Chondrocyte (in vitro differentiated cells): ENCODE data around the gene TTC1. TPM values are rescaled to one million over a fixed set of nuclear protein-coding genes. Genes with fewer than 3 reads are reported as not detected.

Experiments used
- DNase-seq: peaks from one replicate; pipeline ENCODE4 v3.0.0; 2021; ENCODE audit warnings: mixed read lengths, low spot score
- H3K27ac Mint-ChIP-seq: one replicate; pipeline ENCODE4 v1.8.0; 2021; ENCODE audit warnings: mild to moderate bottlenecking, moderate library complexity, mixed read lengths; ENCODE audit not compliant: unreplicated experiment
- H3K27me3 Mint-ChIP-seq: 2 replicates; pipeline ENCODE4 v1.8.0; 2021; ENCODE audit warnings: low read depth, mixed read lengths
- H3K36me3 Mint-ChIP-seq: 2 replicates; pipeline ENCODE4 v1.8.0; 2021; ENCODE audit warnings: low read depth, mixed read lengths
- H3K4me1 Mint-ChIP-seq: 2 replicates; pipeline ENCODE4 v1.8.0; 2021; ENCODE audit warnings: low read depth, mild to moderate bottlenecking, mixed read lengths
- H3K4me3 Mint-ChIP-seq: one replicate; pipeline ENCODE4 v1.8.0; 2021; ENCODE audit warnings: mild to moderate bottlenecking, moderate library complexity, mixed read lengths; ENCODE audit not compliant: unreplicated experiment
- H3K9me3 Mint-ChIP-seq: 2 replicates; pipeline ENCODE4 v1.8.0; 2021; ENCODE audit warnings: low read depth, mixed read lengths
- total RNA-seq: library from RNA; stranded (reverse); gene quantifications from 3 replicates; pipeline ENCODE4 v1.2.1, GENCODE V29; 2021
- TF ChIP-seq, protein P1 (sequence below): fragments of 200-600 bp; sonication (generic); IDR thresholded peaks from 2 replicates; pipeline ENCODE4 v1.5.0; 2021; ENCODE audit warnings: antibody characterized with exemption, mild to moderate bottlenecking, moderate library complexity

The TTC1 gene
- total RNA-seq, 1 donor from 2014 or later: 41.1 TPM

DNA sequence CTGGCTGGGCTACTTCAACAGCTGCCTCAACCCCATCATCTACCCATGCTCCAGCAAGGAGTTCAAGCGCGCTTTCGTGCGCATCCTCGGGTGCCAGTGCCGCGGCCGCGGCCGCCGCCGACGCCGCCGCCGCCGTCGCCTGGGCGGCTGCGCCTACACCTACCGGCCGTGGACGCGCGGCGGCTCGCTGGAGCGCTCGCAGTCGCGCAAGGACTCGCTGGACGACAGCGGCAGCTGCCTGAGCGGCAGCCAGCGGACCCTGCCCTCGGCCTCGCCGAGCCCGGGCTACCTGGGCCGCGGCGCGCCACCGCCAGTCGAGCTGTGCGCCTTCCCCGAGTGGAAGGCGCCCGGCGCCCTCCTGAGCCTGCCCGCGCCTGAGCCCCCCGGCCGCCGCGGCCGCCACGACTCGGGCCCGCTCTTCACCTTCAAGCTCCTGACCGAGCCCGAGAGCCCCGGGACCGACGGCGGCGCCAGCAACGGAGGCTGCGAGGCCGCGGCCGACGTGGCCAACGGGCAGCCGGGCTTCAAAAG is 36.9 kb upstream of the TTC1 start:
- H3K36me3 Mint-ChIP-seq: no peaks in the 10 kb centered on the region
- no peaks in the 10 kb centered on the region for H3K9me3 Mint-ChIP-seq
- no peak for DNase-seq
- H3K27ac Mint-ChIP-seq: no peak overlapping the region
- TF ChIP-seq, protein P1, sequence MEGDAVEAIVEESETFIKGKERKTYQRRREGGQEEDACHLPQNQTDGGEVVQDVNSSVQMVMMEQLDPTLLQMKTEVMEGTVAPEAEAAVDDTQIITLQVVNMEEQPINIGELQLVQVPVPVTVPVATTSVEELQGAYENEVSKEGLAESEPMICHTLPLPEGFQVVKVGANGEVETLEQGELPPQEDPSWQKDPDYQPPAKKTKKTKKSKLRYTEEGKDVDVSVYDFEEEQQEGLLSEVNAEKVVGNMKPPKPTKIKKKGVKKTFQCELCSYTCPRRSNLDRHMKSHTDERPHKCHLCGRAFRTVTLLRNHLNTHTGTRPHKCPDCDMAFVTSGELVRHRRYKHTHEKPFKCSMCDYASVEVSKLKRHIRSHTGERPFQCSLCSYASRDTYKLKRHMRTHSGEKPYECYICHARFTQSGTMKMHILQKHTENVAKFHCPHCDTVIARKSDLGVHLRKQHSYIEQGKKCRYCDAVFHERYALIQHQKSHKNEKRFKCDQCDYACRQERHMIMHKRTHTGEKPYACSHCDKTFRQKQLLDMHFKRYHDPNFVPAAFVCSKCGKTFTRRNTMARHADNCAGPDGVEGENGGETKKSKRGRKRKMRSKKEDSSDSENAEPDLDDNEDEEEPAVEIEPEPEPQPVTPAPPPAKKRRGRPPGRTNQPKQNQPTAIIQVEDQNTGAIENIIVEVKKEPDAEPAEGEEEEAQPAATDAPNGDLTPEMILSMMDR: no peak
- peaks cover 13% of the 10 kb centered on the region for H3K27me3 Mint-ChIP-seq
- H3K4me3 Mint-ChIP-seq: no peak overlapping the region
- H3K4me1 Mint-ChIP-seq: peaks cover 28% of the 10 kb centered on the region

DNA sequence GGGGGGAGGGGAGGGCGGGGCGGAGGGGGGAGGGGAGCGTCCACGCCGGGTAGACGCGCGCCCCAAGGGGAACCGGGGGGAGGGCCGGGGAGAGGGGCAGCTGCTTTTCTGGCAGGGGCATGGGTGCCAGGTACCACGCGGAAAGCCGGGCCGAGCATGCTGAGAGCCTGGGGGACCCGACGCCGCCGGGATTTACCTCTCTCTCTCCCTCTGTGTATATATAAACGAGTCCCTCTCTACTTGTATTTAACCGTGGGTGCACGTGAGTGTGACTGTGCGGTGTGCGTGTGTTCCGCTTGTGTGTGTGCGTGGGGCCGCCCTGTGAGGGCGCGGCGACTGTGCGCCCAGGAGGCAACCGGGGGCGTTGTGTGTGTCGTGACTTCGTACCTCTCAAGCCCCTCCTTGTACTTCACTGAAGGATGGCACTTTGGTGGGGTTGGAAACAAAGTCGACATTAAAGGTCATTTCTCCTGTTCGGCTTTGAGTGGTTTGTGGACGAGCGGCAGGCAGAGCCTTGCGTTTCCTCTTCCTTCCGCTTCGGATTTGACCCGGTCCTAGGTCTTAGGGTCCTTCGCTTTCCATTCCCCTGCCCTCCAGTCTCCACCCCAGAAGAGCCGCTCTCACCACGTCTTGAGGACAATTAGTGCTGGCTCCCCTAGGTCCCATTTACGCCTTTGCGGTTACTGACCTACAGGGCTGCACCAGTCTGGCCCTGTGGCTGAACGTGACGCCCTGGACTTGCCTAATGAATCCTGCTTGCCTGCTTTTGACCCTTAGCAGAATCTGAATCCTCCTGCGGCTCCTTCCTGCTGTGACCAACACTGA is 36.2 kb upstream of the TTC1 start:
- Mint-ChIP-seq H3K27ac (no peak overlapping the region), H3K36me3 (no peaks in the 10 kb centered on the region), H3K27me3 (peaks cover 13% of the 10 kb centered on the region), H3K4me3 (peak overlapping the region; percentile 69), H3K4me1 (peaks cover 29% of the 10 kb centered on the region), H3K9me3 (no peaks in the 10 kb centered on the region)
- TF ChIP-seq, protein P1: no peak
- DNase-seq: peak; percentile 54

DNA sequence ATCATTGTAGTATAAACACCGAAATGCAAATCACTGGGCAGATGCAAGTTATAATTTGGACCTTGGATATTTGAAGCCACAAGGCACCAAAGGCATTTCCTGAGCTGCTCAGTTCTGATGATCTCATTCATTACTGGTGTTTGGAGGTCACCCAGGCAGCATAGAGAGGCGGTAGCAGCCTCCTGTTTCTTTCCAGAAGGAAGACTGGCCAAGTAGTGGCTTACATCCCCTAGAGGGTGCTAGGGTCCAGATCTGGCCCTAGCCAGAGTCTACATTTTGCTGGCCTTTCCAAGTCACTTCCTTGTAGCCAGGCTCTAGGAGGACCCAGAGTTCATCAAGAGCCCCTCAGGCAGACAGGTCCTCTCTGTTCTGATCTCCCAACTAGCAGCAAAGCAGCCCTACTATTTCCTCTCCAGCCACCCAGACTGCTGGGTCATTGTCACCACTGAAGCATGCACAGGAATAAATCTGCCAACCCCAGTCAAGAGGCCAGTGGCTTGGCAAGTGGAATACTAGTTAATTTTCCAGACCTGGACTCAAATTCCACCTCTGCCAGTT is 33.4 kb upstream of the TTC1 start:
- Mint-ChIP-seq H3K4me1 (peaks cover 29% of the 10 kb centered on the region), H3K36me3 (no peaks in the 10 kb centered on the region), H3K4me3 (no peak overlapping the region), H3K27ac (peak overlapping the region; percentile 69), H3K9me3 (no peaks in the 10 kb centered on the region), H3K27me3 (peaks cover 24% of the 10 kb centered on the region)
- TF ChIP-seq, protein P1: peak; percentile 72
- DNase-seq: no peak

DNA sequence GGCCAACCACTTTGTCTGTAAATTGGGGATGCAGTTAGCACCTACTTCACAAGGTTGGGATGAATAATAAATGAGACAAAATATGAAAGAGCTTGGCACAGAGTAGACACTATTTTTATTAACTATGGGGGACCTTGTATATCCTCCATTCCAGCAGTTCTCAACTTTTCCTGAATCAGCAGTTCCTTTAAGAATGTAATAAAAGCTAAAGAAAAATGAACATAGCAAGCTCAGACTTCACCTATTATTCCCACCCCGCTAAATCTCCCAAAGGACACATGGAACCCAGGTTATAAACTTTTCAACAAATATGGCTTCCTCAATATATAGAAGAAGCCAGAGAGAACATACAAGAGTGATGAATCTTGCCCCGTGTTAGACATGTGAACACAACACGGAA is 32.0 kb upstream of the TTC1 start:
- peaks cover 23% of the 10 kb centered on the region for H3K4me1 Mint-ChIP-seq
- no peak for DNase-seq
- peaks cover 17% of the 10 kb centered on the region for H3K27me3 Mint-ChIP-seq
- no peaks in the 10 kb centered on the region for H3K36me3 Mint-ChIP-seq
- H3K9me3 Mint-ChIP-seq: no peaks in the 10 kb centered on the region
- H3K27ac Mint-ChIP-seq: no peak overlapping the region
- TF ChIP-seq, protein P1: no peak
- no peak overlapping the region for H3K4me3 Mint-ChIP-seq

DNA sequence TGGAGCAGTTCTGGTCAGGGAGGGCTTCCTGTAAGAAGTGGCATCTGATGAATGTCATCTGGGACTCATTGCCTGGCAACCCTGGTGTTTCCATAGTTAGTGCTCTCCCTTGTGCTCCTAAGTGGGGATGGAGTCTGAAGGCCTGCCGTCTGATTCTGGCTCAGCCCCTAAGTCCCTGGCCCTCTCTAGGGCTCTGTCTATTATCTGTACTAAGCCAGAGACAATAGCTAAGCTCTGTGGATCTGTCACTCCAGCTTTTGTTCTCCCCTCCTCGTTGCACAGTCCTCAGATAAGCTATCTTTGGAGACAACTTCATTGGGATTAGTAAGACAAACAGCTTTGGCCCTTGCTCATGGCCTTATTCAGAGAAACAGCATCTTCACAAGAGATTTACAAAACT is 30.6 kb upstream of the TTC1 start:
- no peak overlapping the region for H3K4me3 Mint-ChIP-seq
- TF ChIP-seq, protein P1: no peak
- no peaks in the 10 kb centered on the region for H3K36me3 Mint-ChIP-seq
- H3K27ac Mint-ChIP-seq: no peak overlapping the region
- no peak for DNase-seq
- no peaks in the 10 kb centered on the region for H3K9me3 Mint-ChIP-seq
- peaks cover 22% of the 10 kb centered on the region for H3K4me1 Mint-ChIP-seq
- peaks cover 11% of the 10 kb centered on the region for H3K27me3 Mint-ChIP-seq
